Stimulated activated naive CD8-positive, alpha-beta T cell treated with anti-CD3 and anti-CD28 coated beads, Interleukin-15, amount 100 ng/mL, for 72 hours (primary cell): Measurements from ENCODE around the gene ABCA10.

ENCODE experiments used
- ATAC-seq: fragments of 150-1000 bp; cut with Tn5 transposase; 2 replicates; pipeline ENCODE4 v1.10.0; 2021; ENCODE audit warnings: mild to moderate bottlenecking, moderate library complexity
- DNase-seq, 2 donors: peaks; one replicate each; pipeline ENCODE4 v3.0.0; 2021 to 2022
- H3K27ac Mint-ChIP-seq, 2 donors: one replicate each; pipeline ENCODE4 v1.8.0; 2022; ENCODE audit warnings: mild to moderate bottlenecking in 2 of 2, mixed read lengths in 2 of 2, moderate library complexity in 2 of 2
- H3K27me3 Mint-ChIP-seq: one replicate; pipeline ENCODE4 v1.8.0; 2022; ENCODE audit warnings: mixed read lengths
- H3K4me1 Mint-ChIP-seq: one replicate; pipeline ENCODE4 v1.8.0; 2022; ENCODE audit warnings: mild to moderate bottlenecking, mixed read lengths
- H3K4me3 Mint-ChIP-seq, 2 donors: one replicate each; pipeline ENCODE4 v1.8.0; 2022; ENCODE audit warnings: mild to moderate bottlenecking in 2 of 2, mixed read lengths in 2 of 2, moderate library complexity in 1 of 2
- H3K9me3 Mint-ChIP-seq, 2 donors: one replicate each; pipeline ENCODE4 v1.8.0; 2022; ENCODE audit warnings: mixed read lengths in 2 of 2

Gene ABCA10

DNA sequence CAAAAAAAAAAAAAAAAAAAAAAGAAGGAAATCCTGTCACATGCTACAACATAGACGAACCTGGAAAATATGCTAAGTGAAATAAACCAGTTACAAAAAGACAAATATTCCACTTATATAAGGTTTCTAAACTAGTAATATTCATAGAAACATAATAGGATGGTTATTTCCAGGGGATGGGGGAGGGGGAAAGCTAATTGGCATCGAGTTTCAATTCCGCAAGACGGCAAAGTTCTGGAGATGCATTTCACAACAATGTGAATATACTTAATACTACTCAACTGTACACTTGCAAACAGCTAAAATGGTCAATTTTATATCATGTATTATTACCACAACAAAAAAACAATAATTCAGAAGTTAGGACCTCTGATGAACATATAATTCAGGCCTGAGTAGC lies 130.0 kb downstream of the ABCA10 start:
- H3K4me1 Mint-ChIP-seq = no peaks in the 10 kb centered on the region
- H3K27me3 Mint-ChIP-seq = peaks cover 2% of the 10 kb centered on the region
- H3K4me3 Mint-ChIP-seq = no peak overlapping the region
- no peak for ATAC-seq
- H3K9me3 Mint-ChIP-seq = no peaks in the 10 kb centered on the region
- no peak overlapping the region for H3K27ac Mint-ChIP-seq
- DNase-seq = no peak
